DOHH2 (cell line): ENCODE results near the gene CFAP221.

Source experiments
- CTCF ChIP-seq: fragments of 200-600 bp; sonication (generic); IDR thresholded peaks from one replicate; pipeline ENCODE4 v1.5.1; 2014; ENCODE audit warnings: antibody characterized with exemption, mild to moderate bottlenecking, low read depth, low read length; ENCODE audit not compliant: poor library complexity, severe bottlenecking
- EZH2phosphoT487 ChIP-seq: fragments of 200-600 bp; sonication (generic); IDR thresholded peaks from 2 replicates; pipeline ENCODE4 v1.6.1; 2017; ENCODE audit warnings: borderline replicate concordance, mild to moderate bottlenecking, antibody characterized with exemption, low read length, moderate library complexity, mixed read lengths

DNA sequence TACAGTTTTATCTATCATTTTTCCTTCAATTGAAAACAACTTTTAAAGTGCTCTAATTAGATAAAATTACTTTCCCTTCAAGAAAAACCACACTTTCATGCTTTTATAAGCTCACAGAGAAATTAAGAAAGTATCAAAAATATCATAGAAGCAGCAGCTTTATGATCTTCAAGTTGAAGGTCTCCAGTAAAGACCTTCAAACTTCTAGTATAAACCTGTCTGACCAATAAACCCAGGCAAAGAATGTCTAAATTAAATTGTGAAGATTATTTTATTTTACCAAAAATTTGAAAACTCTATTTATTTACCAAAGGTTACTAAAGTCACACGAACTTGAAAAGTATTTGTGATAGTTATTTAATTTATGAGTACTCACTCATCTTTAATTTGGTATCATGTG is 10.7 kb upstream of the CFAP221 start:
- no peak for TF ChIP-seq CTCF
- no peak for TF ChIP-seq EZH2phosphoT487
